ENCODE data around the gene CDH3.

GRCh38 chr16:68731637-68732036 lies 86.5 kb downstream of the CDH3 start:
- TF ChIP-seq CTCF (IDR thresholded peaks at IDR 0.05) (no peak), POLR2A (IDR thresholded peaks at IDR 0.05) (no peak)
